Pancreas (tissue), 10 donors: ENCODE data around the gene FKBP1A. TPM values are rescaled to one million over a fixed set of nuclear protein-coding genes. Genes with fewer than 3 reads are reported as not detected.

Experiments
- ATAC-seq, 4 donors: fragments of 200-7000 bp; cut with Tn5 transposase; one replicate each; pipeline versions ENCODE4 v1.8.0 to v1.9.1; 2020; ENCODE audit warnings: mild to moderate bottlenecking in 4 of 4, moderate library complexity in 4 of 4
- DNase-seq, 6 donors: peaks; one replicate each; pipeline ENCODE4 v3.0.0-alpha.2; 2020
- FAIRE-seq: peaks from 2 replicates; lab custom pipeline; 2012; peaks lifted over from hg19 to GRCh38; lab: Jason Lieb, UNC
- H3K27ac ChIP-seq, 4 donors: fragments of 200-600 bp; sonication (generic); 1 replicate in 3 of 4; 2 replicates in 1 of 4; pipeline versions ENCODE4 v1.5.0 to v1.8.0; 2020
- H3K27me3 ChIP-seq, 4 donors: fragments of 200-600 bp; one replicate each; pipeline ENCODE4 v1.8.0; 2021
- H3K36me3 ChIP-seq, 3 donors: fragments of 200-600 bp; sonication (generic) in 1 of 3; one replicate each; pipeline versions ENCODE4 v1.5.0 to v1.8.0; 2020 to 2021
- H3K4me1 ChIP-seq, 3 donors: fragments of 200-600 bp; one replicate each; pipeline ENCODE4 v1.8.0; 2021
- H3K4me3 ChIP-seq, 4 donors: fragments of 200-600 bp; sonication (generic) in 2 of 4; one replicate each; pipeline versions ENCODE4 v1.5.0 to v1.8.0; 2020 to 2021
- H3K9me3 ChIP-seq, 4 donors: fragments of 200-600 bp; one replicate each; pipeline ENCODE4 v1.8.0; 2021
- CTCF ChIP-seq, 4 donors: fragments of 200-600 bp; sonication (generic) in 3 of 4; IDR thresholded peaks; one replicate each; pipeline versions ENCODE4 v1.5.0 to v1.8.0; 2021; ENCODE audit warnings: antibody characterized with exemption in 4 of 4
- WGBS, 2 donors: extraction: QIAGEN DNeasy Blood & Tissue Kit; methylation state at CpG; one replicate each; pipeline ENCODE4 v1.1.7; 2013; 5-methylcytosine and 5-hydroxymethylcytosine counted together
- intact Hi-C, 3 donors: fragments of 100-400 bp; cut with DNase I; formaldehyde crosslinking; loops; one replicate each; pipeline versions ENCODE4 v1.11.1 to v1.14.2; 2022
- polyA plus RNA-seq, 2 donors: library from polyadenylated mRNA; stranded (reverse); fragments of 200-250 nt; gene quantifications; one replicate each; pipeline ENCODE4 v1.2.3, GENCODE V29; 2013
- total RNA-seq, 6 donors: library from RNA; stranded (reverse); fragmentation: NEBNext Ultra II Directional in 4 of 6; extraction: Animal tissue kit (Norgen Biotek cat#: 25700) in 4 of 6; gene quantifications; one replicate each; pipeline versions ENCODE4 v1.2.1 to v1.2.4, GENCODE V29; 2021 to 2023
- donor health status: healthy with polysubstance abuse.
- donor health status: DM: no; HTN: no; CAD: no; lungs with moderate emphysema.
- donor health status: DM: no; HTN: no; CAD: no.
- donor health status: control.
- donor health status: control.
- donor health status: Bipolar disorder and iron deficiency.
- donor health status: DM: yes; HTN: yes; CAD: no.
- donor health status: DM: no; HTN: no; CAD: no.
- donor health status: DM: no; HTN: no; CAD: no.
- donor health status: DM: yes; HTN: yes; CAD: no.

Gene FKBP1A
- total and polyA plus RNA-seq, 8 donors, result 40.2 to 104 (median 67.3) TPM

DNA sequence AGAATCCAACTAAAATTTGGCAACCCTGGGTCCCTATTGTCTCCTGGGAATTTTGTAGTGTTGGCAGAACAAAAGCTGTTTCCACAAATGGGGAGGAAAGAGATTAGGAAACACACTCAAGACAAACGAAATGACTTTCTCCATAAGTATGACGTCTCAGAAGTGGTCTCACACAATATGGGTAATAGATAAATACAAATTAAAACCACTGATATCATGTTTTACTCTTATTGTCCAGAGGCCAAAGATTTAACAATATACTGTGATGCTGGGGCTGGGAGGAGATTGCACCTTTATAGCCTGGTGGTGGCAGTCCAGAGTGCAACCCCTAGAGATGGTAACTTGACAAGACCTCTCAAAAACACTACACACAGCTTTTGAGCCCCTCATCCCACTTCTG lies 18.6 kb downstream of the FKBP1A start:
- Histone ChIP-seq H3K4me3 (no peak overlapping the region), H3K27ac (no peak overlapping the region), H3K9me3 (no peaks in the 10 kb centered on the region), H3K4me1 (peaks cover 0 to 21% (median 12%) of the 10 kb centered on the region in 3 donors), H3K27me3 (no peaks in the 10 kb centered on the region), H3K36me3 (peaks cover 0 to 7% (median 0%) of the 10 kb centered on the region in 3 donors)
- FAIRE-seq (no peak), DNase-seq (no peak), ATAC-seq (no peak)
- no peak for TF ChIP-seq CTCF (IDR thresholded peaks at IDR 0.05)
- intact Hi-C loops, result no loop called here
- WGBS, 2 donors, result 67 to 75% methylated on average over 2 of the region's 2 CpGs

DNA sequence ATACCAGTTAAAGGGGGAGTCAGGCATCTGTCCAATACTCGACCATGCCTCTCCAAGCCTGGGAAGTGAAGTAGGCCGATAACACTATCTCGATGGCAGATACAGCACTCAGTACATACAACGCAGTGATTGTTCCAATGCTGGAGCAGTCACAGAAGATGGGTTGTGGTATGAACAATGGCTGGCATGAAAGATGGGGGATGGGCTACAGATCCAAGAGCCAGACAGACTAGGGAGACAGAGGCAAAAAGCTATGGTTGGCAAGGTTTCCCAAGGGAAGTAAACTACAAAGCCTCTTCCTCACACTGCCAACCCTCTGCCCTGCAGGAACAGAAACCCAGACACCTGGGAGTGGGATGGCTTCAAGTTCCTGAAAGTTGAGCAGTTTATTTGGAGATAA lies 19.2 kb downstream of the FKBP1A start:
- 43 to 62% methylated on average over 4 of the region's 4 CpGs for WGBS, 2 donors
- Histone ChIP-seq H3K27me3 (no peaks in the 10 kb centered on the region), H3K4me3 (no peak overlapping the region), H3K9me3 (no peaks in the 10 kb centered on the region), H3K4me1 (peaks cover 0 to 21% (median 12%) of the 10 kb centered on the region in 3 donors), H3K36me3 (peaks cover 0 to 7% (median 0%) of the 10 kb centered on the region in 3 donors), H3K27ac (no peak overlapping the region)
- DNase-seq (no peak), FAIRE-seq (no peak), ATAC-seq (no peak)
- no peak for TF ChIP-seq CTCF (IDR thresholded peaks at IDR 0.05)
- intact Hi-C loops, result no loop called here

GRCh38 chr20:1373036-1373435 lies 19.8 kb downstream of the FKBP1A start:
- Histone ChIP-seq H3K27me3 (no peaks in the 10 kb centered on the region), H3K4me3 (no peak overlapping the region), H3K36me3 (peaks cover 0 to 7% (median 0%) of the 10 kb centered on the region in 3 donors), H3K9me3 (no peaks in the 10 kb centered on the region), H3K4me1 (peaks cover 0 to 18% (median 12%) of the 10 kb centered on the region in 3 donors), H3K27ac (no peak overlapping the region)
- TF ChIP-seq CTCF (IDR thresholded peaks at IDR 0.05), result no peak
- 91 to 94% methylated on average over 3 of the region's 3 CpGs for WGBS, 2 donors
- ATAC-seq (no peak), DNase-seq (no peak), FAIRE-seq (no peak)
- intact Hi-C loops, result no loop called here

DNA sequence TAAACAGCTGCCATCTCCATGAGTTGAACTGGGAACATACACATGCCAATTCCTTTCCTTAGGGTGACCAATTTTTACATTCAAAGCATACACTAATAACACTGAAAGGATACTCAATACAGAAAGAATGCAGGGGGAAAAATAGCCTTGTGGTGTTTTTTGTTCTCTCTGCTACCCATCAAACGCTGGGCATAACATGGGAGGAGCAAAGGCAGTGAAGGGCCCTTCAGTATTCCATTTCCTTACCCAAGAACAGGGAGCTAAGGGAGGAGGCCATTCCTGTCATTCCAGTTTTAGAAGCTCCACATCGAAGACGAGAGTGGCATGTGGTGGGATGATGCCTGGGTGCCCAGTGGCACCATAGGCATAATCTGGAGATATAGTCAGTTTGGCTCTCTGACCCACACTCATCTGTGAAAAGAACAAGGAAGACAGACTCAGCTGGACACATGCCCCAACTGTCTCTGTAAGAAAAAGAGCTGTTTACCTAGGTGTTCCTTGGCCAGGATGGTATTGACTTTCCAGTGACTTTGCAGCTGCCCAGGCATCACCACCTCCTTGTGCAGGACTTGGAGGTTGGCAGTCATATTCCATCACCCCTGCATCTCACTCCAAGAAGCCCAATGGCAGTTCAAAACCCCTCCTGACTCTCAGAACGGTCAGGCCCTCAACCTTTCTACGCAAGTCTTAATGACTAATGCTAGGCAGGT lies 20.9 kb downstream of the FKBP1A start:
- H3K4me3 ChIP-seq, result no peak overlapping the region
- H3K27ac ChIP-seq, result no peak overlapping the region
- no peaks in the 10 kb centered on the region for H3K27me3 ChIP-seq
- H3K4me1 ChIP-seq, result peaks cover 0 to 9% (median 1%) of the 10 kb centered on the region in 3 donors
- no peaks in the 10 kb centered on the region for H3K9me3 ChIP-seq
- DNase-seq (no peak), FAIRE-seq (no peak), ATAC-seq (no peak)
- peaks cover 0 to 7% (median 0%) of the 10 kb centered on the region in 3 donors for H3K36me3 ChIP-seq
- intact Hi-C loops, result no loop called here
- TF ChIP-seq CTCF (IDR thresholded peaks at IDR 0.05), result no peak
- WGBS, 2 donors, result 91 to 93% methylated on average over 5 of the region's 5 CpGs

DNA sequence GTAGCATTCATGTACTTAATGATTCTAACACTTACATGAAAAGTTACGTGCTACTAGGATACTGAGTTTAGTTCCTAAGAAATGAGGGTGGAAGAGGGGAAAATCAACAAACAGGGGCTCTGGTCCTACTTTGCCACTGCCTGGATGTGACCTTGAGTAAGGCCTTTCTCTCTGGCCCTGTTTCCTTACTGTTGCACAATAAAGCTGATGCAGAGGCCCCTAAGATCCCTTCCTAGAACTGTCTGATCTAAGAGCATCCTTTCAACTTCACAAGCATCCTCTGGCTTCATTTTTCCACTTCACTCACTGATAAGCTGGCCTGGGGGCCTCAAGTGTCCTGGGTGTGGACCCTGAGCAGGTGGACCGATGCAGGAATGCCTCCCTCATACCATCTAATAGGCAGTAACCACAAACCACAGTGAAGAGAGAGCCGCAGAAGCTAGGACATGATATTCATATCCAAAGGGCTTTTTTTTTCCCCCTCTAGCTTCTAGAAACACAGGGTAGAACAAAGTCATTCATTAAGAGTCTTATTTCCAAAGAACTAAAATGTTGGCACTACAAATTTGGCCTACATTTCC lies 21.6 kb downstream of the FKBP1A start:
- H3K9me3 ChIP-seq, result no peaks in the 10 kb centered on the region
- intact Hi-C loops, result no loop called here
- H3K27me3 ChIP-seq, result no peaks in the 10 kb centered on the region
- H3K27ac ChIP-seq, result no peak overlapping the region
- H3K36me3 ChIP-seq, result peaks cover 0 to 7% (median 0%) of the 10 kb centered on the region in 3 donors
- no peak for FAIRE-seq
- 87 to 95% methylated on average over 3 of the region's 3 CpGs for WGBS, 2 donors
- no peak overlapping the region for H3K4me3 ChIP-seq
- no peak for DNase-seq
- peak in 2 of 4 donors; percentile 25 to 29 for ATAC-seq
- H3K4me1 ChIP-seq, result peaks cover 0 to 9% (median 0%) of the 10 kb centered on the region in 3 donors
- no peak for TF ChIP-seq CTCF (IDR thresholded peaks at IDR 0.05)
